ENCODE data around the gene ZNF609.
"Not testable (repeated sequence)": the region's sequence is repeated elsewhere in the genome, so short reads cannot be mapped to it uniquely, and the experiment has no call there.

Gene ZNF609

GRCh38 chr15:64455961-64456371 lies 4.4 kb upstream of the ZNF609 start:
- DNase-seq = no peak

DNA sequence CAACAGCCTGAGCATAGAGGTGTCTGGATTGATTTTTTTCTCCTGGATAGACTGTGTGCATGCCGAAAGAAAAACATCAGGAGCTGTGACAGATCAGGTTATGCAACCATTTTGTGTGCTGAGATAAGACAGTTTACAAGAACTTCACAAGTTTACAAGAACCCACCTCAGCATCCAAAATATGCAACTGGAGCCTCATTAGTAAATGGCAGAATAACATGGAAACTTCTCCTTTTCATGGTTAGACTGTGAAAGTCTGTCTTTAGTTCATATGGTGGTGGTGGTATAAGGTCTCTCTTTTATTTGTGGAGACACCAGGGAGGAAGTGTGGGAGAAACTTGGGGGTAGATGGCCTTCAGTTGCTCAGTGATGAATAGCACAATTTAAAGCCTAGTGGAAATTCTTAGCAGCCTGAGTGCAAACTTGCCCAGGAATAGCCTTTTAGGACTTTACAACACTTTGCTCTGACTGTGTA lies 3.7 kb upstream of the ZNF609 start:
- DNase-seq = no peak

- DNase-seq = no peak
These were observed 1.2 kb upstream of the ZNF609 start for GRCh38 chr15:64459066-64459781.

GRCh38 chr15:64460724-64461720 lies 644 bp downstream of the ZNF609 start:
- peak; percentile 46 to 74 for DNase-seq

DNA sequence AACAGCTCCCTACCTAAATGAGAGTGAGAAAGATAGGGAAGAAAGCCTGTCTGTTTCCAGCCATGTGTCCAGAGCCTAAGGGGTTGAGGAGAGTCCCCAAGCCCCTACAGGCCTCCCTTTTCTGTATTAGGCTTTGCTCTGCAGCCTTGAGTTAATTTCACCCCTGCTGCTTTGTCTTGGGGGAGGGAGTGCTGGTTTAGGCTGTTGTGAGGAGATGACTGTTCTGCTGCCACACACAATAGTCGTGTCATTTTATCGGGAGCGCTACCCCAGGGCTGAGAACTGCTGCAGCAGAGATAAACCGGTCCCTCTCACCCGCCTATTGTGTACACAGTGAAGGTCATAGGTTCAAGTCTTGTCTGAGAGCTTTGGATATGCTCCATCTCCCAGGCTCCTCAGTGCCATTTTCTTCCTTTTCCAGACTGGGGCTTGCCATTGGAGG lies 1.4 kb downstream of the ZNF609 start:
- peak; percentile 39 to 66 for DNase-seq

- DNase-seq = no peak
These were observed 2.1 kb downstream of the ZNF609 start for GRCh38 chr15:64462492-64462891.

- peak; percentile 58 to 84 for DNase-seq
These were observed 4.1 kb downstream of the ZNF609 start for GRCh38 chr15:64464276-64465005.

DNA sequence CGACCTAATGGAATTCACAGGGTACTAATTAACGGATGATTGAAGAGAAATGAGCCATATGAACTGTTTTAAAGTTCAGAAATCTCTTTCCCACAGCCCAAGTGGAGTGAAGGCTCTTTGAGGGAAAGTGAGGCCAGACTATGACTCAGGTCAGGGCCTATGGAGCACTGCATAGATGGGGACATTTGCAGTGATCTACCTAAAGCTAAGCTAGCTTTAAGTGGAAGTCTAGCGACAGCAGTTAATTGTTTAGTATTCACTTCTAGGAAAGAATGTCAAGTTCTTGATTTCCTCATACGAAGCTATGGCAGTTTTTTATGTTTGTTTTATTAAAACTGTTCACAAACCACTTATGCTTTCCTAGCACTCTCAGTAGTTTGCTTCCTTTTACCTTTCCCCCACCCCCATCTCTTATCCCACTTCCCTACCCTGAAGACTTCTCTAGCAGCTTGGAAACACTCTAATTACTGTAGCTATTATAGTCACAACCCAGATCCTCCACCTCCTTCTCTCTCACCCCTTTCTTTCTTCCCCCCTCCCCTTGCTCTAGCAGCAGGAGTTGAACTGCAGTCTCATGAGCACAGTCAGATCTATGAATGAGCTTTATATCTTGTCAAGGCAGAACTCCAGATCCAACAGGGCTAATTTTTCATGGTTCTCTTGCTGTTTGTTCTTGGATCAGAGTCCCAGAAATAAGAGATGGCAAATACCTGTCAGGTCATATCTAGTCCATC lies 6.2 kb downstream of the ZNF609 start:
- DNase-seq = no peak

GRCh38 chr15:64472161-64472560 lies 11.8 kb downstream of the ZNF609 start:
- DNase-seq = no peak

DNA sequence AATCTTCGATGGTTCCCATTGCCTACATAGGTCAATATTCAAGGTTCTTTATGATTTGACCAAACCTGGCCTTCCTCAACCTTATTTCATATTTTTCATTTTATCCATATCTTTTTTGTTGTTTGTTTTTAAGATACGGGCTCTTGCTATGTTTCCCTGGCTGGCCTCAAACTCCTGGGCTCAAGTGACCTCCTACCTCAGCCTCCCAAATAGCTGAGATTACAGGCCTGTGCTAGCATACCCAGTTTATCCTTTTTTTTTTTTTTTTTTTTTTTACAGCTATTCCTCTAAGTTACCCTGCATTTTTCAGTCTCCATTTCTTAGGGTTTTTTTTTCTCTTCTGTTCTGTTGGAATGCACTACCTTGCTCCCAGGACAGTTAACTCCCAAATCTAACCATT lies 14.5 kb downstream of the ZNF609 start:
- DNase-seq = no peak

GRCh38 chr15:64476550-64476949 lies 16.2 kb downstream of the ZNF609 start:
- no peak for DNase-seq

- DNase-seq = no peak
These were observed 18.5 kb downstream of the ZNF609 start for GRCh38 chr15:64478863-64479262.

GRCh38 chr15:64480891-64481290 lies 20.5 kb downstream of the ZNF609 start:
- no peak for DNase-seq

- no peak for DNase-seq
These were observed 23.4 kb downstream of the ZNF609 start for GRCh38 chr15:64483749-64484148.

DNA sequence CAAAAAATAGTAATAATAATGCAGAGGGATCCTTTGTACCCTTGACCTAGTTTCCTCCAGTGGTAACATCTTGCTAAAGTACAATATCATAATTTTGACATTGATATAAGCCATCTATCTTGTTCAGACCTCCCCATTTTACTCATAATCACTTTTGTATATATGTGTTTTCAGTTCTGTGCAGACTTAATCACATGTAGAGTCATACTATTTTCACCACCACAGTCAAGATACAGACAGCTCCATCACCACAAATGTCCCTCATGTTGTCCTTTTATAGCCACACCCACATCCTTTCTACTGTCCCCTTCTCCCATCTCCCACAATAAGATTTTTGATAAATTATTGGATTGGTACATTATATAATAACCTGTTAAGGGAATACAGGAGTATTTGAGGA lies 25.4 kb downstream of the ZNF609 start:
- DNase-seq = no peak

- DNase-seq = no peak
These were observed 30.4 kb downstream of the ZNF609 start for GRCh38 chr15:64490598-64491259.

- DNase-seq = no peak
These were observed 33.3 kb downstream of the ZNF609 start for GRCh38 chr15:64493641-64494040.

- not testable (repeated sequence) for DNase-seq
These were observed 35.6 kb downstream of the ZNF609 start for GRCh38 chr15:64495968-64496367.

DNA sequence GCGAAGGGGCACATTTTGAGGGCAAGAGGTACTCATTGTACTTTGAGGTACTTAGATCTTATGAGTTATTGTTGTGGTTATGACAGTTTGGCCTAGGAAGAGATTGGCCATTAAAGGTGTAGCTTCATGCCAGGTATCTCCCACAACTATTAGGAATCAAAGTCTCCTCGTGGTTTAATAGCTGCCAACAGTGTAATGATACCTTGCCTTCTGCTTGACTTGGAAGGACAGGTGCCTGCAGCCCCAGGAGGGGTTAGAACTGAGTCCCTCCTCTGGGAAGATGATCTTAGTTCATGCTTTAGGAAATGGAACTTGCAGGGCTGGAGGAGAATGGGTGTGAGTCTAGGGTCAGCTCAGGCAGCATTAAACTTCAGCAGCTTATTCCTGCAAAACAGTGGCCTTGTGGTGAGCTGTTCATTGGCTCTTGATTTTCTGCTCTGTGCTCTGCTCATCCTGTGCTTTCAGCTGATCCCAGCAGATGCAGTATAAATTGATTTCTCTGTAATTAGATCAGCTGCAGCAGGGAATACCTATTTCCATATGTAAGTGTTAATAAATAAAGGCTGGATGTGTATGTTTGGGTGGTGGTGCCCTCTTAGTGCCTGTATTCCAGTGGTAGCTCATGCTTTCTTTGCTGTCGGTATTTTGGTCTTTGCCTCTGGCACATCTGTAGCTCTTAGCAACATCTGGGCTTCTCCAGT lies 40.5 kb downstream of the ZNF609 start:
- DNase-seq = no peak

DNA sequence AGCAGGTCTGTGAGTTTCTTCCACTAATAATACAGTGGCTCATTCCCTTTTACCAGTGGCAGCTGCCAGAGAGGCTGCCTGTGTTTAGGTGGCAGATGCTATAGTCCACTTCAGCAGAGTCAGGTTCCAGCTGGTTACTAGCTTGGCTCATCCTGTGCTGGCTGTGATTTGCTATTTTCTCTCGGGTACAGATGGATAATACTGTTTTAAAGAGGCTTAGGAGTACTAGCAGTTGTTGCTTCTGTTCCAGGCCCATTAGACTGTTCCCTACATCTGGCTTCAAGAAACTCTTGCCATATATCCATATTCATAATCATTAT lies 41.0 kb downstream of the ZNF609 start:
- DNase-seq = no peak

DNA sequence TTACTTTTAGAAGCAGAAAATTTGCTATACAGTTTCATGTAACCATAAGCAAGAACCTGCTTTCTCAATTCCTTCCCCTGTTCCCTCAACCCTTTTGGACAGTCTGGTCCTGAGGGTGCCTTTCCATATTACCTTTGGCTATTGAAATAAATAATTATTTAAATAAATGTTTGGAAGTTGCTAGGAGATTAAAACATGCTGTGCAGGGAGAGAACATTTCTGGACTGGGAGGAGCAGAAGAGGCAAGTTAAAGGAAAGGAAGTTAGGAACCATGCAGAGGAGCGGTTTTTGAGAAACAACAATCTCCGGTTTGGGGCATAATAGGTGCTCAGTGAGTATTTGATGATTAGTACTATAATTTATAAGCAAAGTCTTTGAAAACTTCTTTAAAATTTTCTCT lies 41.8 kb downstream of the ZNF609 start:
- no peak for DNase-seq

All from NCI-H2081 (cell line).